Sciatic nerve (tissue), 2 donors: ENCODE results near the gene SPATA13. TPM values are rescaled to one million over a fixed set of nuclear protein-coding genes. Genes with fewer than 3 reads are reported as not detected.

Experiments
- ATAC-seq: fragments of 200-7000 bp; cut with Tn5 transposase; one replicate; pipeline ENCODE4 v1.9.1; 2020; ENCODE audit warnings: mild to moderate bottlenecking, moderate library complexity
- DNase-seq: peaks from one replicate; pipeline ENCODE4 v3.0.0-alpha.2; 2020; ENCODE audit warnings: low spot score
- intact Hi-C: fragments of 100-400 bp; cut with DNase I; formaldehyde crosslinking; loops from one replicate; pipeline ENCODE4 v1.14.2; 2022
- microRNA-seq: library from miRNA; unstranded; fragments of <30 nt; microRNA quantifications from one replicate; pipeline ENCODE4 v1.2.0, GENCODE V29; 2020
- total RNA-seq: library from RNA; stranded (reverse); fragmentation: NEBNext Ultra II Directional; extraction: Animal tissue kit (Norgen Biotek cat#: 25700); gene quantifications from one replicate; pipeline ENCODE4 v1.2.1, GENCODE V29; 2021
- donor health status: DM: no; HTN: no; CAD: no.
- donor health status: DM: no; HTN: no; CAD: no.

SPATA13 gene
- total RNA-seq, 1 donor from 2014 or later = 49.8 TPM

DNA sequence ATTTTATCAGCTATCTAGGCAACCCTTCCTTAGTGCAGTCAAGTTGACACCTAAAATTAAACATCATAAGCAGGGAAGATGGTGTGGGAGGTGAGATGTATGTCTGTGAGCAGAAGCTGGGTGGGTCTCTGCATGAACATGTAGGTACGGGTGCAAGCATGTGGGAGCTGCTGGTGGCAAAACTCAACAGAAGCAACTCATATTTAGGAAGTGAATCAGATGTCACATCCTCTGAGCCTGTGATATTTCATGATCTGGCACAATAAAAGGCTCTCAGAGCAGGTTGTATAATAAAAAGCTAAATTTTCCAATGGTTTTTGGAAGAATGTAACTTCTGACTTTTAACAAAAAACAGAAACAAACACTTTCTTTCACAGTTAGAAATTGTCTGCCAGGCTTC is 193.2 kb downstream of the SPATA13 start:
- no peak for ATAC-seq
- no peak for DNase-seq
- intact Hi-C loops = no loop called here

DNA sequence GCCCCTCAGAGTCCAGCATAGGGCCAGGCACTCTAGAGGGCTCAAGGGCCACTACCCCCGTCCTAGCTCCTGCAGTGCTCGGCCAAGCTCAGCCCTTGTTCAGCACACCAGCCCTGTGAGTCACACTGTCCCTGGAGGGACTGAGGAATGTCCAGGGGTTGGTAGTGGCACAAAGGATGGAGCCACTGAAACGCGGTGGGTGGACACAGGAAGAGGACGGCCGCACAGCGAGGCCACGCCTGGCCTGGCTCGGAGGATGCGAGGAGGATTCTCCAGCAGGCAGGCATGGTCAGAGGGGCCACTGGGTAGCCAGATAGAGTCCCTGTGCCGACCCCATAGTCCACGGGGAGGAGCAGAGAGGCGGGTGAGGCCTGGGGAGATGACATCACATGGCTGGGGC is 194.6 kb downstream of the SPATA13 start:
- ATAC-seq = peak; percentile 22
- intact Hi-C loops = no loop called here
- DNase-seq = no peak

DNA sequence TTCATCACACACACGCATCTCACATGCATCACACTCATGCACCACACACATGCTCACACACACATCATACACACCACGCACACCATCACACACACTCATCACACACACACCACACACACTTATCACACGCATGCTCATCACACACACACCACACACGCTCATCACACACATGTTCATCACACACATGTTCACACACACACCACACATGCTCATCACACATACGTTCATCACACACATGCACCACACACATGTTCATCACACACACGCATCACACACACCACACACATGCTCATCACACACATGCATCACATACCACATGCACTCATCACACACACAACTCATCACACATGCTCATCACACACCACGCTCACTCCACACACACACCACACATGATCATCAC is 195.8 kb downstream of the SPATA13 start:
- DNase-seq (no peak), ATAC-seq (no peak)
- intact Hi-C loops = no loop called here

Small RNA genes lying within 50 kb of the gene (microRNA-seq; reads per million reads assigned to microRNA genes)
- 2.5 reads per million for gene MIR2276

Other genes starting within 250 kb of the SPATA13 start
- 2.4 TPM for gene C1QTNF9, start 148.9 kb downstream of the SPATA13 start, total RNA-seq